Lung (tissue), 12 donors: ENCODE measurements around the gene FBXO33. TPM values are rescaled to one million over a fixed set of nuclear protein-coding genes. Genes with fewer than 3 reads are reported as not detected.

Experiments used
- ATAC-seq: fragments of 200-7000 bp; cut with Tn5 transposase; one replicate; pipeline ENCODE4 v1.9.1; 2020; ENCODE audit warnings: moderate number of reproducible peaks; ENCODE audit not compliant: insufficient read depth, low FRiP score
- DNase-seq, 3 donors: peaks; one replicate each; pipeline ENCODE4 v3.0.0-alpha.2; 2013 to 2017
- H3K27ac ChIP-seq, 2 donors: one replicate each; pipeline ENCODE4 v1.5.1; 2013; ENCODE audit warnings: mild to moderate bottlenecking in 2 of 2, moderate library complexity in 2 of 2, control low read depth in 1 of 2, inconsistent platforms in 1 of 2, low read depth in 1 of 2, low read length in 1 of 2
- H3K27me3 ChIP-seq, 3 donors: one replicate each; pipeline ENCODE4 v1.5.1; 2013; ENCODE audit warnings: low read length in 2 of 3; ENCODE audit not compliant: control insufficient read depth in 3 of 3, insufficient read depth in 3 of 3
- H3K36me3 ChIP-seq, 4 donors: one replicate each; pipeline ENCODE4 v1.5.1; 2013; ENCODE audit warnings: low read length in 4 of 4, mild to moderate bottlenecking in 1 of 4, moderate library complexity in 1 of 4; ENCODE audit not compliant: control insufficient read depth in 4 of 4, insufficient read depth in 4 of 4
- H3K4me1 ChIP-seq, 5 donors: one replicate each; pipeline ENCODE4 v1.5.1; 2013; ENCODE audit warnings: low read length in 5 of 5, mild to moderate bottlenecking in 2 of 5, moderate library complexity in 1 of 5; ENCODE audit not compliant: control insufficient read depth in 5 of 5, insufficient read depth in 5 of 5
- H3K4me3 ChIP-seq: one replicate; pipeline ENCODE4 v1.5.1; 2013; ENCODE audit warnings: mild to moderate bottlenecking, control low read depth, moderate library complexity
- H3K9ac ChIP-seq, 2 donors: one replicate each; pipeline ENCODE4 v1.5.1; 2013; ENCODE audit warnings: low read length in 2 of 2, control low read depth in 1 of 2; ENCODE audit not compliant: insufficient read depth in 1 of 2
- H3K9me3 ChIP-seq, 4 donors: one replicate each; pipeline ENCODE4 v1.5.1; 2013; ENCODE audit warnings: low read length in 3 of 4, mild to moderate bottlenecking in 1 of 4, moderate library complexity in 1 of 4; ENCODE audit not compliant: control insufficient read depth in 4 of 4, insufficient read depth in 3 of 4
- CTCF ChIP-seq: IDR thresholded peaks from 2 replicates; pipeline ENCODE4 v1.5.1; 2012; ENCODE audit warnings: mild to moderate bottlenecking; ENCODE audit errors: control extremely low read depth, extremely low read depth
- WGBS, 2 donors: extraction: QIAGEN DNeasy Blood & Tissue Kit; methylation state at CpG; one replicate each; pipeline ENCODE4 v1.1.7; 2013; 5-methylcytosine and 5-hydroxymethylcytosine counted together
- polyA plus RNA-seq, 2 donors: library from polyadenylated mRNA; stranded (reverse); fragments of 200-250 nt; gene quantifications; one replicate each; pipeline ENCODE4 v1.2.1, GENCODE V29; 2013
- total RNA-seq, 2 donors: library from RNA; depleted of rRNA in 1 of 2; stranded (reverse); fragments of >200 nt in 1 of 2; gene quantifications; one replicate each; pipeline ENCODE4 v1.2.1, GENCODE V29; 2014 to 2021
- donor health status: control.
- donor health status: control.
- donor health status: Bipolar disorder and iron deficiency.
- donor health status: healthy.
- donor health status: DM: yes; HTN: yes; CAD: no.

The FBXO33 gene
- total and polyA plus RNA-seq, 4 donors: 4.7 to 17.2 (median 9.5) TPM

- Histone ChIP-seq H3K4me1 (peaks cover 4 to 17% (median 14%) of the 10 kb centered on the region in 5 donors), H3K9me3 (no peaks in the 10 kb centered on the region), H3K36me3 (no peaks in the 10 kb centered on the region), H3K27me3 (no peaks in the 10 kb centered on the region), H3K9ac (no peak overlapping the region), H3K4me3 (no peak overlapping the region), H3K27ac (no peak overlapping the region)
- ATAC-seq (no peak), DNase-seq (no peak)
- no peak for TF ChIP-seq CTCF
- 88 to 93% methylated on average over 3 of the region's 3 CpGs for WGBS, 2 donors
Observed at GRCh38 chr14:39425947-39426346, 6.3 kb downstream of the FBXO33 start.

- ATAC-seq: no peak
- no peak for TF ChIP-seq CTCF
- Histone ChIP-seq H3K27me3 (no peaks in the 10 kb centered on the region), H3K4me1 (peaks cover 0 to 5% (median 2%) of the 10 kb centered on the region in 5 donors), H3K9me3 (no peaks in the 10 kb centered on the region), H3K4me3 (no peak overlapping the region), H3K9ac (no peak overlapping the region), H3K36me3 (peaks cover 0 to 1% (median 0%) of the 10 kb centered on the region in 4 donors), H3K27ac (no peak overlapping the region)
- 68 to 89% methylated on average over 3 of the region's 3 CpGs for WGBS, 2 donors
- no peak for DNase-seq
Observed at GRCh38 chr14:39423793-39424192, 8.4 kb downstream of the FBXO33 start.

GRCh38 chr14:39422243-39422642 is 10.0 kb downstream of the FBXO33 start:
- no peak for DNase-seq

More at GRCh38 chr14:39422243-39422642, 10.0 kb downstream of the FBXO33 start:
- Histone ChIP-seq H3K9ac (no peak overlapping the region), H3K36me3 (peaks cover 0 to 1% (median under 1%) of the 10 kb centered on the region in 4 donors), H3K4me1 (peaks cover 0 to 5% (median 0%) of the 10 kb centered on the region in 5 donors), H3K27me3 (no peaks in the 10 kb centered on the region), H3K4me3 (no peak overlapping the region), H3K9me3 (no peaks in the 10 kb centered on the region), H3K27ac (no peak overlapping the region)
- no peak for ATAC-seq
- TF ChIP-seq CTCF: no peak
